H9 (cell line): Measurements from ENCODE around the gene IGSF9. TPM values are rescaled to one million over a fixed set of nuclear protein-coding genes. Genes with fewer than 3 reads are reported as not detected.

Experiments used
- DNase-seq: peaks from one replicate; pipeline ENCODE4 v3.0.0-alpha.2; 2017
- H2AFZ ChIP-seq: one replicate; pipeline ENCODE4 v1.6.1; 2013; ENCODE audit warnings: mild to moderate bottlenecking, low read length, control low read depth, moderate library complexity
- H2AK5ac ChIP-seq: 2 replicates; pipeline ENCODE4 v1.6.1; 2013; ENCODE audit warnings: low read length, control low read depth, mixed read lengths; ENCODE audit not compliant: insufficient read length
- H2BK120ac ChIP-seq: one replicate; pipeline ENCODE4 v1.6.1; 2013; ENCODE audit warnings: low read depth, mild to moderate bottlenecking, low read length, control low read depth, inconsistent platforms; ENCODE audit not compliant: poor library complexity, severe bottlenecking
- H2BK12ac ChIP-seq: 2 replicates; pipeline ENCODE4 v1.6.1; 2013; ENCODE audit warnings: low read length, control low read depth, mixed read lengths, low read depth; ENCODE audit not compliant: insufficient read length
- H2BK15ac ChIP-seq: 2 replicates; pipeline ENCODE4 v1.6.1; 2013; ENCODE audit warnings: low read depth, low read length, control low read depth
- H2BK20ac ChIP-seq: one replicate; pipeline ENCODE4 v1.6.1; 2013; ENCODE audit warnings: low read depth, mild to moderate bottlenecking, low read length, control low read depth, inconsistent platforms; ENCODE audit not compliant: poor library complexity, severe bottlenecking
- H2BK5ac ChIP-seq: 2 replicates; pipeline ENCODE4 v1.6.1; 2013; ENCODE audit warnings: low read length, control low read depth, mixed read lengths; ENCODE audit not compliant: insufficient read length
- H3K14ac ChIP-seq: 2 replicates; pipeline ENCODE4 v1.6.1; 2013; ENCODE audit warnings: low read length, control low read depth; ENCODE audit not compliant: insufficient read depth
- H3K18ac ChIP-seq: 2 replicates; pipeline ENCODE4 v1.6.1; 2013; ENCODE audit warnings: low read depth, mild to moderate bottlenecking, mixed read lengths, low read length, control low read depth; ENCODE audit not compliant: insufficient read length
- H3K23ac ChIP-seq: 2 replicates; pipeline ENCODE4 v1.6.1; 2013; ENCODE audit warnings: low read length, control low read depth, mixed read lengths, low read depth; ENCODE audit not compliant: insufficient read length
- H3K23me2 ChIP-seq: 2 replicates; pipeline ENCODE4 v1.6.1; 2013; ENCODE audit warnings: low read depth, mild to moderate bottlenecking, mixed read lengths, low read length, control low read depth; ENCODE audit not compliant: insufficient read length, poor library complexity, severe bottlenecking
- H3K27ac ChIP-seq: 2 replicates; pipeline ENCODE4 v1.5.1; 2013; ENCODE audit warnings: low read length, control low read depth, mixed read lengths, low read depth; ENCODE audit not compliant: insufficient read length
- H3K27me3 ChIP-seq: 2 replicates; pipeline ENCODE4 v1.6.1; 2013; ENCODE audit warnings: low read length, control low read depth, inconsistent platforms; ENCODE audit not compliant: insufficient read depth
- H3K4ac ChIP-seq: 2 replicates; pipeline ENCODE4 v1.6.1; 2013; ENCODE audit warnings: low read depth, mild to moderate bottlenecking, control low read depth, inconsistent platforms, low read length, moderate library complexity
- H3K4me1 ChIP-seq: 2 replicates; pipeline ENCODE4 v1.6.1; 2013; ENCODE audit warnings: low read length, control low read depth, inconsistent platforms; ENCODE audit not compliant: insufficient read depth
- H3K4me2 ChIP-seq: 2 replicates; pipeline ENCODE4 v1.6.1; 2013; ENCODE audit warnings: low read length, control low read depth, mixed read lengths; ENCODE audit not compliant: insufficient read length, insufficient read depth
- H3K56ac ChIP-seq: 2 replicates; pipeline ENCODE4 v1.6.1; 2013; ENCODE audit warnings: low read depth, mild to moderate bottlenecking, mixed read lengths, low read length, control low read depth; ENCODE audit not compliant: insufficient read length
- H3K79me1 ChIP-seq: 2 replicates; pipeline ENCODE4 v1.6.1; 2013; ENCODE audit warnings: low read depth, mild to moderate bottlenecking, moderate library complexity, low read length, control low read depth, inconsistent platforms; ENCODE audit not compliant: insufficient read depth, poor library complexity, severe bottlenecking
- H3K79me2 ChIP-seq: 2 replicates; pipeline ENCODE4 v1.6.1; 2013; ENCODE audit warnings: low read length, control low read depth, inconsistent platforms; ENCODE audit not compliant: insufficient read depth
- H3K9ac ChIP-seq: 2 replicates; pipeline ENCODE4 v1.6.1; 2013; ENCODE audit warnings: low read length, control low read depth, mixed read lengths; ENCODE audit not compliant: insufficient read length; ENCODE audit errors: extremely low read depth
- H3K9me3 ChIP-seq: one replicate; pipeline ENCODE4 v1.6.1; 2013; ENCODE audit warnings: low read depth, low read length, inconsistent platforms; ENCODE audit not compliant: control insufficient read depth
- H3T11ph ChIP-seq: one replicate; pipeline ENCODE4 v1.6.1; 2013; ENCODE audit warnings: mild to moderate bottlenecking, low read length, control low read depth, inconsistent platforms
- H4K20me1 ChIP-seq: one replicate; pipeline ENCODE4 v1.6.1; 2013; ENCODE audit not compliant: control insufficient read depth, insufficient read length, insufficient read depth
- H4K5ac ChIP-seq: 2 replicates; pipeline ENCODE4 v1.6.1; 2013; ENCODE audit warnings: low read depth, mild to moderate bottlenecking, mixed read lengths, low read length, control low read depth; ENCODE audit not compliant: insufficient read length
- H4K8ac ChIP-seq: replicated peaks from 2 replicates; pipeline ENCODE4 v1.6.1; 2013; ENCODE audit warnings: low read length, control low read depth, mixed read lengths, low read depth; ENCODE audit not compliant: insufficient read length
- H4K91ac ChIP-seq: 2 replicates; pipeline ENCODE4 v1.6.1; 2013; ENCODE audit warnings: low read depth, mild to moderate bottlenecking, moderate library complexity, mixed read lengths, low read length, control low read depth; ENCODE audit not compliant: insufficient read length
- H3K27ac Mint-ChIP-seq, 3 experiments: 2 replicates in 2 of 3; 3 replicates in 1 of 3; pipeline ENCODE4 v1.8.0; 2020 to 2021; ENCODE audit warnings: mixed read lengths in 3 of 3, mild to moderate bottlenecking in 1 of 3, moderate library complexity in 1 of 3
- H3K27me3 Mint-ChIP-seq: 2 replicates; pipeline ENCODE4 v1.8.0; 2021; ENCODE audit warnings: low read depth, mild to moderate bottlenecking, moderate library complexity, mixed read lengths
- H3K36me3 Mint-ChIP-seq, 3 experiments: 2 replicates in 2 of 3; 3 replicates in 1 of 3; pipeline ENCODE4 v1.8.0; 2020 to 2021; ENCODE audit warnings: low read depth in 3 of 3, mixed read lengths in 3 of 3; ENCODE audit not compliant: insufficient read depth in 1 of 3
- H3K4me1 Mint-ChIP-seq, 2 experiments: 2 replicates each; pipeline ENCODE4 v1.8.0; 2020; ENCODE audit warnings: mixed read lengths in 2 of 2
- H3K4me3 Mint-ChIP-seq, 2 experiments: 2 replicates in 1 of 2; 3 replicates in 1 of 2; pipeline ENCODE4 v1.8.0; 2020 to 2021; ENCODE audit warnings: mild to moderate bottlenecking in 2 of 2, mixed read lengths in 2 of 2, moderate library complexity in 1 of 2
- H3K9me3 Mint-ChIP-seq, 2 experiments: 2 replicates in 1 of 2; 3 replicates in 1 of 2; pipeline ENCODE4 v1.8.0; 2020; ENCODE audit warnings: mild to moderate bottlenecking in 2 of 2, mixed read lengths in 2 of 2, moderate library complexity in 1 of 2
- WGBS: extraction: QIAGEN DNeasy Blood & Tissue Kit; methylation state at CpG from one replicate; pipeline ENCODE4 v1.1.7; 2013; ENCODE audit warnings: missing lambda C conversion rate, low lambda C conversion rate, mixed read lengths; ENCODE audit not compliant: insufficient read length; ENCODE audit errors: extremely low coverage; 5-methylcytosine and 5-hydroxymethylcytosine counted together
- total RNA-seq: library from RNA; stranded (reverse); gene quantifications from 2 replicates; pipeline ENCODE4 v1.2.1, GENCODE V29; 2021
- TF ChIP-seq, protein P1 (sequence below): fragments of 200-600 bp; sonication (generic); conservative IDR thresholded peaks from 3 replicates; pipeline ENCODE4 v1.8.0; 2021; ENCODE audit warnings: antibody characterized with exemption, mild to moderate bottlenecking

Gene IGSF9
- total RNA-seq, 1 experiment from 2014 or later, result 11.3 TPM

GRCh38 chr1:159949981-159950381 lies 4.6 kb upstream of the IGSF9 start:
- Mint-ChIP-seq H3K9me3 (no peaks in the 10 kb centered on the region), H3K27ac (no peak overlapping the region), H3K27me3 (peaks cover 25% of the 10 kb centered on the region), H3K36me3 (no peaks in the 10 kb centered on the region), H3K4me1 (peaks cover 11 to 15% of the 10 kb centered on the region in 2 experiments), H3K4me3 (no peak overlapping the region)
- Histone ChIP-seq H2BK20ac (no peak overlapping the region), H3K18ac (no peak overlapping the region), H2AFZ (no peak overlapping the region), H2BK15ac (no peak overlapping the region), H2AK5ac (no peak overlapping the region), H4K5ac (no peak overlapping the region), H3T11ph (no peak overlapping the region), H3K4me1 (no peaks in the 10 kb centered on the region; the same call in 1 of the 2 replicates), H4K20me1 (no peaks in the 10 kb centered on the region), H3K9ac (no peak overlapping the region), H3K27ac (no peak overlapping the region), H3K23me2 (peaks cover 4% of the 10 kb centered on the region), H2BK5ac (no peak overlapping the region), H3K27me3 (no peaks in the 10 kb centered on the region; the same call in 1 of the 2 replicates), H3K9me3 (no peaks in the 10 kb centered on the region), H3K56ac (no peak overlapping the region), H2BK12ac (no peak overlapping the region), H3K79me1 (no peaks in the 10 kb centered on the region), H3K4me2 (no peak overlapping the region), H3K4ac (no peak overlapping the region), H2BK120ac (no peak overlapping the region), H3K14ac (no peak overlapping the region; the same call in 1 of the 2 replicates), H4K91ac (no peak overlapping the region), H3K79me2 (no peaks in the 10 kb centered on the region), H4K8ac (no peak overlapping the region), H3K23ac (no peak overlapping the region)
- DNase-seq, result no peak
- WGBS, result no CpG with 5 or more reads among the region's 4 CpGs
- TF ChIP-seq, protein P1, sequence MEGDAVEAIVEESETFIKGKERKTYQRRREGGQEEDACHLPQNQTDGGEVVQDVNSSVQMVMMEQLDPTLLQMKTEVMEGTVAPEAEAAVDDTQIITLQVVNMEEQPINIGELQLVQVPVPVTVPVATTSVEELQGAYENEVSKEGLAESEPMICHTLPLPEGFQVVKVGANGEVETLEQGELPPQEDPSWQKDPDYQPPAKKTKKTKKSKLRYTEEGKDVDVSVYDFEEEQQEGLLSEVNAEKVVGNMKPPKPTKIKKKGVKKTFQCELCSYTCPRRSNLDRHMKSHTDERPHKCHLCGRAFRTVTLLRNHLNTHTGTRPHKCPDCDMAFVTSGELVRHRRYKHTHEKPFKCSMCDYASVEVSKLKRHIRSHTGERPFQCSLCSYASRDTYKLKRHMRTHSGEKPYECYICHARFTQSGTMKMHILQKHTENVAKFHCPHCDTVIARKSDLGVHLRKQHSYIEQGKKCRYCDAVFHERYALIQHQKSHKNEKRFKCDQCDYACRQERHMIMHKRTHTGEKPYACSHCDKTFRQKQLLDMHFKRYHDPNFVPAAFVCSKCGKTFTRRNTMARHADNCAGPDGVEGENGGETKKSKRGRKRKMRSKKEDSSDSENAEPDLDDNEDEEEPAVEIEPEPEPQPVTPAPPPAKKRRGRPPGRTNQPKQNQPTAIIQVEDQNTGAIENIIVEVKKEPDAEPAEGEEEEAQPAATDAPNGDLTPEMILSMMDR, result no peak
